NCI-H1417 (cell line): ENCODE results near the gene IL13RA1.
"Not testable (repeated sequence)": the region's sequence is repeated elsewhere in the genome, so short reads cannot be mapped to it uniquely, and the experiment has no call there.

ENCODE experiments used
- DNase-seq, 3 experiments: peaks; one replicate each; lab custom pipeline; 2025; lab: John Stamatoyannopoulos, UW

Gene IL13RA1

DNA sequence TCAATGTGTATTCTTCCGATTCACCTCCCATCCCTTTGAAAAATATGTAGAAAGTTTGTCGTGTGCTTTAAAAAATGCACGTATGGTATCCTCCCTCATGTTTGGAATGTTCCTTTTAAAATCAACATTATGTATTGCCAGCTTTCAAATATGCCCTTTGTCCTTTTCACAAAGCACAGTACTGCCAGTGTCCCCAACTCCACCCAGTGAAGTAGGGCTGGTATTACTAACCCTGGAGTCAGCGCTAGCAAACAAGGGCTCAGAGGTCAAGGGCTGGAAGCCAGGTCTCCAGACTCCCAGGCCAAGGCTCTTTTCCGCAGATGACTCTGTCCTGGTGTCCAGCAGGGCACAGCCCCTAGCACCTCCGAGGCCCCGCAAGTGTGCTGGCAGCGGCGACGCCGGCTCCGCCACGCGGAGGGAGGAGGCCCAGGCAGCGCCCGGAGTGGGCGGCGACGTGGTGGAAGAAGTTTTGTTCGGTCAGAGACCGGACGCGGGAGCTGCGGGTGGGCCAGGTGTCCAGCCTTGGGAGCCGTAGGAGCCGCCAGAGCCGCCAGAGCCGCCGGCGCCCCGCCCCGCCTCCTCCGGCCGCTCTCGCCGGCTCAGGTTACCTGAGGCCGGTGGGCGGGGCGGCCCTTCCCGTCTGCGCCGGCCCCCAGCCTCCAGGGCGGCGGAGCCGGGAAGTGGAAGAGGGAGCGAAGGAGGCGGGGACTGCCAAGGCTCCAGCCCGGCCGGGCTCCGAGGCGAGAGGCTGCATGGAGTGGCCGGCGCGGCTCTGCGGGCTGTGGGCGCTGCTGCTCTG lies at the start of gene IL13RA1:
Gene IL13RA1 (plus strand): TSS at position 720 of the 799 bp plus-strand sequence. CDS start 33 bp downstream, at position 753.
- peak; percentile 87 to 91 (median 88) for DNase-seq

GRCh38 chrX:118679290-118679689 lies 48.1 kb upstream of the IL13RA1 start:
- no peak for DNase-seq

DNA sequence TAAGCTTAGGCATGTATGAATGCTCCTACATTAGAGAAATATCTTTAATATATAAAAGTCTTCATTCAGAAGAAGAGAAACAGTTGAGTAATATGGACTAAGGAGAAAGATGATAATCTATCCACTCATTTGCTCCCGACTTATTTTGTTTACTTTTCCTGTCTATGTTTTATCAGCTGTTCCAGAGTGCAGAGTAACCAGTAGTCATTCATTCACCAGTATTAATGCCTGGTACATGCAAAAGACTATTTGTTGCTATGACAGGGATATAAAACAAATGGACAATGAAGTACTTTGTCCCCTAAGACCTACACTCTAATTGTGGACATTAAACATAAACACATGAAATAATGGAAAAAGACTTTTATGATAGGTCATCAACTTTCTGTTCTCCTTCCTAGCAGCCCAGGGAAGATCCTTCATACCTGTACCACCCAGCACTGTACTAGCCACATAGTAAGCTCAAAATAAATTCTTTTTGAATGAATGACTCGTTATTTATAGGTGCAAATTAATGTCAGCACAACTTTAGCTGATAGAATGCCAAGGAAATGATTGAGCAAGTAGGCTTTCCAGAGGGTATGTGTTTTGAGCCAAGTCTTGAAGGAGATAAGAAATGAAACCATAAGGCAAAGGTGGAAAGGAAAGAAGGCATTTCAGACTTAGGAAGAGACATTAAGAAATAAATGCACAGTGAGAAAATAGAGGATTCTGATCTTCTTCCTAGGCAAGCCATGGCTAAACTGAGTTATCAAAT lies 45.0 kb upstream of the IL13RA1 start:
- DNase-seq, result peak in 2 of 3 experiments; percentile 1 to 57

GRCh38 chrX:118685393-118685792 lies 42.0 kb upstream of the IL13RA1 start:
- DNase-seq, result no peak

GRCh38 chrX:118688935-118689334 lies 38.5 kb upstream of the IL13RA1 start:
- DNase-seq, result no peak

- no peak for DNase-seq
These were observed 33.6 kb upstream of the IL13RA1 start for GRCh38 chrX:118693843-118694242.

DNA sequence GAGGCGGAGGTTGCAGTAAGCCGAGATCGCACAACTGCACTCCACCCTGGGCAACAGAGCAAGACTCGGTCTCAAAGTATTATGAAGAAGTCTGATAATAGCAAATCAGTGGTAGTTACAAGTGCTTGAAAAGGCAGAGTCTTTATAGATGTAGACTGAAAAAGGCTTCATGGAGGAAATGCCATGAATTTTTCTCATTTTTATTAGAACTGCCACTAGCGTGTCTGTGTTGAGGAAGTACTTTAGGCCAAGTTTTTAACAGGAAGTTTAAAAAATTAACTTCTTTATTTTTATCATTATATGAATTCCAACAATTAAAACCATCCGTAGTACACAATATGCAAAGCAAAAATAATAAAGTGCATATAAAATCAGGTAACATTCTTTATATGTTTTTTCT lies 32.8 kb upstream of the IL13RA1 start:
- no peak for DNase-seq

GRCh38 chrX:118698516-118699170 lies 28.8 kb upstream of the IL13RA1 start:
- no peak for DNase-seq

DNA sequence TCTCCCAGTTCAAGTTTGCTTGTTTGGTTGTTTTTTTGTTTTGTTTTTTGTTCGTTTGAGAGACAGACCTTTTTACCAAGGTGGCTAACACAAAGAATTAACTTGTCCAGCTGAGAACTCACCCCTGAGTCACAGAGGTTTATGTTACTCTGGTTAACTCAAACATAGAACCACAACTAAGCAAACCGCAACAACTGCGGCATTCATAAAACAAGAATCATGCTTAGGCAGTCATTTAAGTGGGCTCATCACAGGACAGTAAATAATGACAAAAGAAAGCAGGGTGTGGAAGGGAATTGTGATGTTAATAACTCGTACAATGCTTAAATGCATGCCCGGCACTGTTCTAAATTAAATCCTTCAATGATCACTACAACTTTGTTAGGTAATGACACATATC lies 24.7 kb upstream of the IL13RA1 start:
- DNase-seq, result no peak

- DNase-seq, result no peak
These were observed 20.7 kb upstream of the IL13RA1 start for GRCh38 chrX:118706681-118707080.

- DNase-seq, result no peak
These were observed 12.9 kb upstream of the IL13RA1 start for GRCh38 chrX:118714521-118714920.

GRCh38 chrX:118715917-118716316 lies 11.5 kb upstream of the IL13RA1 start:
- not testable (repeated sequence) for DNase-seq

DNA sequence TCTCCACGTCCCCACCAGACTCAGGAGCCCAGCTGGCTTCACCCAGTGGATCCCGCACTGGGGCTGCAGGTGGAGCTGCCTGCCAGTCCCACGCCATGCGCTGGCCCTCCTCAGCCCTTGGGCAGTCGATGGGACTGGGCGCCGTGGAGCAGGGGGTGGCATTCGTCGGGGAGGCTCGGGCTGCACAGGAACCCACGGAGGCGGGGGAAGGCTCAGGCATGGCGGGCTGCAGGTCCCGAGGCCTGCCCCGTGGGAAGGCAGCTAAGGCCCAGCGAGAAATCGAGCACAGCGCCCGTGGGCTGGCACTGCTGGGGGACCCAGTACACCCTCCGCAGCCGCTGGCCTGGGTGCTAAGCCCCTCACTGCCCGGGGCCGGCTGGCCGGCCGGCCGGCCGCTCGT lies 10.6 kb upstream of the IL13RA1 start:
- DNase-seq, result not testable (repeated sequence)

- DNase-seq, result no peak
These were observed 9.6 kb upstream of the IL13RA1 start for GRCh38 chrX:118717678-118718391.

DNA sequence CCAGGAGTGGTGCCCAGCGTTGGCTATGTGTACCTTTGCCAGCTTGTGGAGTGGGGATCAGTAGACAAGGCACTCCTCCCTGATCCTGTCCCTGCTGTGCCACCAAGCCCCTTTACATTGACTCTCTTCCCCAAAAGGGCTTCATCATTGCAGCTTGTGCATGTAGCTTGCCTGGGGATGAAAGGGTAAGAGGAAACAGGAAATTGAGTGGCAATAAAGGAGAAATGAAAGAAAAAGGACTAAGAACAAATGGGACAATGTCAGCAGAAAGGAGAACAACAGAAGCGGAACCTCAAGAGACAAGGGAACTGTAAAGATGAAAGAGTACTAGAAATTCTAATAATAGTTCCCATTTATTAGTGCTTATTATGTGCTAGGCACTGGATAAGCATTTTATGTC lies 8.7 kb upstream of the IL13RA1 start:
- no peak for DNase-seq

DNA sequence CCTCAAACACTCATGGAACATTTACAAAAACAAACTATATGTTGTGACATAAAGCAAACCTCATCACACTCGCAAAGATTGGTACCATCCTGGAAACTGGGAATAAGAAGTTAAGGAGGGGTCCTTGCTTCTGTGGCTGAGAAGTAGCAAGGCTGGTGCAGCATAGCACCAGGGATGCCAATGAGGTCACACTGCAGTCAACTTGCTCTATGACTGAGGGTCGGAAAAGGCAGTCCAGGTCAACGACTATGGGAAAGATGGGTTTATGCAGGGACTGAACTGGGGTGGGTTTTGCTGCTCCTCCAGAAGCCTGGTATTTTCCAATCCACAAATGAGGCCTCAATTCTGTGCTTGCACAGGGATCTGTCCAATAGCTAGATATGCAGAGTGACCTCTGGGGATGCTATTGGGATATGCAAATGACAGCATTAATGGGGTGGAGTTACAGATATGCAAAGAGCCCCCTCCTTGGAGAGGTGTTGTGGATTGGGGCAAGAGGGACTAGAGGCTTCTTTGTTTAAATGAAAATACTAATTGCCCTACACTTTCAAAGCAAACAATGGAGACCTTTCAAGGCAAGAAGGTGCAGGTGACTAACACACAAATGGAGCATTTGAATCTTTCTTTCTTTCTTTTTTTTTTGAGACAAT lies 7.2 kb upstream of the IL13RA1 start:
- no peak for DNase-seq

GRCh38 chrX:118723376-118723775 lies 4.0 kb upstream of the IL13RA1 start:
- DNase-seq, result no peak

DNA sequence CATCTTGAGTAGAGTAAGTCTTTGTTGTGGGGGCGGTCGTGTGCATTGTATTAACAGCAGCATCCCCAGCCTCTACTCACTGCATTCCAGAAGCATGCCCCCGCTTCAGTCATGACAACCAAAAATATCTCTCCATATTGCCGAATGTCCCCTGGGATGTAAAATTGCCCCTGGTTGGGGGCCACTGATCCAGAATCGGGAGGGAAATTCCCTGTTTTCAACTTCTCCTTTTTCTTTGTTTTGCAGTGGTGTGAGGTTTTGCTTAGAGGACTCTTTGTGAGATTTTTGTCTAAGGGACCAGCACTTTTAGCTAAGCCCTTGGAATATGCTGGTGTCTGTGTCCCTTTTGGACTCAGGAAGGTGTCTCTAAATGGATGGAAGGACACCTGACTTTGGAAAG lies 3.0 kb upstream of the IL13RA1 start:
- no peak for DNase-seq

- DNase-seq, result no peak
These were observed 2.6 kb upstream of the IL13RA1 start for GRCh38 chrX:118724775-118725174.

DNA sequence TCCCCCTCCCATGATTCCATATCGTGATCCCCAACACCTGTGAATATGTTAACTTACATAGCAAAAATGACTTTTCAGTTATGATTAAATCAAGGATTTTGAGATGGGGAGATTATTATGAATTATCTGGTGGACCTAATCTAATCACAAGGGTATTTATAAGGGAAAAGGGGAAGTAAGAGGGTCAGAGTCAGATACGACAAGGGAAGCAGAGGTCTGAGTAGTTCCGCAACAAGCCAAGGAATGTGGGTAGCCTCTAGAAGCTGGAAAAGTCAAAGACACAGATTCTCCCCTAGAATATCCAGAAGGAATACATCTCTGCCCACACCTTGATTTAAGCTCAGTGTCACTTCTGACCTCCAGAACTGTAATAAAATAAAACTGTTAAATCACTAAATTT lies 1.0 kb upstream of the IL13RA1 start:
- DNase-seq, result no peak

DNA sequence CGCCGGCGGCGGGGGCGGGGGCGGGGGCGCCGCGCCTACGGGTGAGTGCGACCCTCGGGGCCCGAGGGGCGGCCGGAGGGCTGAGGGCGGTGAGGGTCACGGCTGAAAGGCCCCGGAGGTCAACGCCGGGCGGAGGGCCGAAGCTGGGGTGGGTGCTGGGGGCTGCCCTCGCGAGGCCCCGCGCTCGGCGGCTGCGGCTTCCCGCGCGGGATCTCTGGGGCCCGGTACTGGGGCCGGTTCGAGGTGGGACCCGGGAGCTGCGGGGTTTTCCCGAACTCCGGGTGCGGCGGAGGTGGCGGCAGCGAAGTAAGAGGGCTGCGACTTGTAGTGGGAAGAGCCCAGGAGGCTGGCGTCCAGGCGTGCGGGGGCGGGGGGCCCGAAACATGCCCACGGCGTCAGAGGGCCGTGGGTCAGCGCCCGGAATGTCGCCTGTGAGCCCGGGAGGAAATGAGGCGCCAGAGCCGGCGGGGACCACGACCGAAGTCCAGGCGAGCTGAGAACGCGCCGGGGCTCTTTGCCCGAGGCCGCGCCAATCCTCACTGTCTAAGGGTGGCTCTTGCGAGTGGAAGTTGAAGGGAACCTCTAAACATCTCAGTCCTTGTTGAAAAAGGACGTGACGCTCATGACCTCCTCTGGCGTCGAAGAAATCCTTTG lies 407 bp downstream of the IL13RA1 start:
- DNase-seq, result peak in 2 of 3 experiments; percentile 53 to 72
